Measurements from ENCODE around the gene KLHL22.
A peak's percentile ranks its signal among the peaks of the same experiment; 100 is the strongest.

The KLHL22 gene

DNA sequence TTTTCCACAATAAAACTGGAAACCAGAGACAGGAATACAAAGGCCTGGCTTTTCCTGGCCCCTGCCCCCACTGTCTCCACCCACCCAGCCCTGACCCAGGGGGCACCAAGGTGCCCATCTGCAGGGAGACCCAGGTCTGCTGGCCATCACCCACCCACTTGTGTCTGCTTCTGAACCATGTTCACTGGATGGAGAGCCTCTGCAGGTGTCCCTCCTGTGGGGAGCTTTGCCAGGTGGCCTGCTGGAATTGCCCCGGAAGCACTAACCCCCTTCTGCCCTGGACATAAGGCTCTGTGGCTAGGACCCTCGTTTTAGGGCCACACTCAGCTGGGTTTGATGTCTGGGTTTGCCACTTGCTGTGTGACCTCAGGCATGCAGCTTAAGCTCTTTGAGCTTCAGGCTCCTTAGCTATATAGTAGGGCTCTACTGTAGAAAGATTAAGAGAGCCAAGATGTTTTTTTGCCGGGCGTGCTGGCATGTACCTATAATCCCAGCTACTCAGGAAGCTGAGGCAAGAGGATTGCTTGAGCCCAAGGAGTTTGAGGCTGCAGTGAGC, 61.8 kb downstream of the KLHL22 start:
- Mint-ChIP-seq H3K27ac (no peak overlapping the region), H3K27me3 (peaks cover 68% of the 10 kb centered on the region), H3K36me3 (ENCODE audit: low read depth) (no peaks in the 10 kb centered on the region), H3K4me1 (ENCODE audit: low read depth) (peaks cover 29% of the 10 kb centered on the region), H3K4me3 (no peak overlapping the region), H3K9me3 (no peaks in the 10 kb centered on the region)

DNA sequence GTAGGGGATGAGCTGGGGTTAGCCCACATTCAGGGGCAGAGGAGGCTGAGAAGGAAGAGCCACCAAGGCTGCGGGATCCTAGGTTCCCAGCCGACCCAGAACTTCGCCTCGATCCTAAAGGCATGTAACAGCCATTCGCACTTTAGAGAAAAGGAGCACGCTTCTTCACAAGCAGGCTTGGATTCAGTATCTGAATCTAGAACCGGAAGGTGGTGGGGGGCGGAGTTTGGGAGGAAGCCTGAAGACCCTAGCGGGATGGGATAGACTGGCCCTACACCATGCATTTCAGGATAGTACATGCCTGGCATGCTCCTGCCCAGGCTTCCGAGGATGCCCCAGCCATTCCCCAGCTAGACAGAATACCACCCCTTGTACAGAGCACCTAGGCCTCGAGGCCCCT, 62.4 kb downstream of the KLHL22 start:
- Mint-ChIP-seq H3K27me3 (peaks cover 63% of the 10 kb centered on the region), H3K4me3 (no peak overlapping the region), H3K36me3 (ENCODE audit: low read depth) (no peaks in the 10 kb centered on the region), H3K4me1 (ENCODE audit: low read depth) (peaks cover 30% of the 10 kb centered on the region), H3K9me3 (no peaks in the 10 kb centered on the region), H3K27ac (no peak overlapping the region)

DNA sequence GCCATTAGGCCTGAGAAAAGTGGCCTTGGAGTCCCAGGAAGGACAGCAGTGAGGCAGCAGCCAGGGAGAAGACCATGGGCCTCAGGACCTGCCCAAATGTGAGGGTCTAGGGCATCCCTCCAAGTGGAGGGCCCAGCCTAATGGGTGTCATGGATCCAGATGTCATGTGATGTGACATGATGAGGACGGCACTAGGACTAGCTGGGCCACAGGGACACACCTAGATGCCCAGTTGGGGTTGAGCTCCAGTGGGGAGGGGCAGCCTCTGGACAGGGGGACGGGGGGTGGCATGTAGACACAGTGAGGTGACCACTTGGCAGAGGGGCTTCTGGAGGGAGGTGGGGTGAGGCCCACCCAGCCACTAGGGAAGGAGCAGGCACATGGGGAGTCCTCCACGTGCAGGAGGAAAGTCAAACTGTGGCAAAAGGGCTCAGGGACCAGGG, 63.3 kb downstream of the KLHL22 start:
- Mint-ChIP-seq H3K4me1 (ENCODE audit: low read depth) (peaks cover 30% of the 10 kb centered on the region), H3K27me3 (peaks cover 65% of the 10 kb centered on the region), H3K36me3 (ENCODE audit: low read depth) (no peaks in the 10 kb centered on the region), H3K27ac (no peak overlapping the region), H3K9me3 (no peaks in the 10 kb centered on the region), H3K4me3 (no peak overlapping the region)

DNA sequence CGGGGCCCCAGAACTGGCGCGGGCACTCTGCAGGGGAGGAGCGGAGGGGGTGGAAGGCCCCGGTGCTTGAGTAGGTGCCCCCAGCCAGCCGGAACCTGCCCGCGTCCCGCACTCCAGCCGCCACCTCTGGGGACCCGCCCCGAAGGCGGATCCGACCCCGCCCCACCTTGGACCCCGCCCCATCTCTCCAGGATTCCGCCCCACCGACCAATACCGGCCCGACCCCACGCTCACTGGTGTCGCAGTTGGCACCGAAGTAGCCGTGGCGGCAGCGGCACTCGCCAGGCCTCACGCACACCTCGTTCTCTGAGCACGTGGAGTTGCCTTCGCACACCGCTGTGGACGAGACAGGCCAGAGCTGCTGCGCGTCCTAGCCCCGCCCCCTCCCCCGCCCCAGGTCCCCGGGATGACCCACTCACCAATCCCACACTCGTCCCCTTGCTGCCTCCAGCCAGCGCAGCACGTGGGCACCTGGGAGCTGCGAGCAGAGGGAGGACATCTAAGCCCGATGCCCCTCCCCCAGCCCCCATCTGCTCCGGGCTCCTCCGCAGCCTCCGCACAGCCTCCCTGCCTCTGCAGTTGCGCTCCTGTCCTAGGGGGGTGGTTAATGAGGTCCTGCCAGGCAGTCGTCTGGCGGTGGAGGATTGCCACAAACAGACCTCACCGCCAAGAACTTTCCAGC, 63.9 kb downstream of the KLHL22 start:
- Mint-ChIP-seq H3K27me3 (peaks cover 64% of the 10 kb centered on the region), H3K27ac (no peak overlapping the region), H3K36me3 (ENCODE audit: low read depth) (no peaks in the 10 kb centered on the region), H3K9me3 (no peaks in the 10 kb centered on the region), H3K4me1 (ENCODE audit: low read depth) (peaks cover 24% of the 10 kb centered on the region), H3K4me3 (peak overlapping the region; percentile 43)

DNA sequence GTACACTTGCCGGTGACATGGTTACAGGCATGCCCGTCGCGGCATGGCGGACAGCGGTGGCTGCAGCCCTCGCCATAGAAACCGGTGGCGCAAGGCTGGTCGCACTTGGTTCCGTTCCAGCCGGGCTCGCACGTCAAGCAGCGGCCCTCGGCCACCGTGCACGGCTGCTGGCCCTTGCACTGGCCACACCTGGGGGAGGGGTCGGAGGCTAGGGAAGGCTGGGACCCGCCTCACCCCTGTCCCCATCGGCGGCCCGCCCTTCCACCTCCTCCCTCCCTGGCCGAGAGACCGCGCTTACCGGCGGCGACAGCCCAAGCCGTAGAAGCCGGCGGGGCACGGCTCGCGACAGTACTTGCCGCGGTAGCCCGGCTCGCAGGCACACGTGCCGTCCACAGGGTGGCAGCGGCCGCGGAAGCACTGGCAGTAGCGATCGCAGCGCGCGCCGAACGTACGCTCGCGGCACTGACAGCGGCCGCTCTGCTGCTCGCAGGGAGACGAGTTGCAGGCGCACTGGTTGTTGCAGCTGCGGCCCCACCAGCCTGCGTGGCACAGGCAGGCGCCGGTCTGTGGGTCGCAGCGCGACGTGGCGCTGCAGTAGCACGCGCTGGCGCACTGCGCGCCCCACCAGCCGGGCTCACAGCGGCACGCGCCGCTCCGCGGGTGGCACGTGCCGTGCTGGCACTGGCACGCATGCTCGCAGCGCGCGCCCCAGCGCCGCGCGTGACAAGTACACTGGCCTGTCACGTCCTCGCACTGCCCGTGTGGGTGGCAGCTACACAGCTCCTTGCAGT, 64.7 kb downstream of the KLHL22 start:
- H3K4me1 Mint-ChIP-seq (ENCODE audit: low read depth), result peaks cover 23% of the 10 kb centered on the region
- H3K27me3 Mint-ChIP-seq, result peaks cover 65% of the 10 kb centered on the region
- H3K36me3 Mint-ChIP-seq (ENCODE audit: low read depth), result no peaks in the 10 kb centered on the region
- H3K4me3 Mint-ChIP-seq, result peak overlapping the region; percentile 51
- H3K9me3 Mint-ChIP-seq, result no peaks in the 10 kb centered on the region
- H3K27ac Mint-ChIP-seq, result no peak overlapping the region

DNA sequence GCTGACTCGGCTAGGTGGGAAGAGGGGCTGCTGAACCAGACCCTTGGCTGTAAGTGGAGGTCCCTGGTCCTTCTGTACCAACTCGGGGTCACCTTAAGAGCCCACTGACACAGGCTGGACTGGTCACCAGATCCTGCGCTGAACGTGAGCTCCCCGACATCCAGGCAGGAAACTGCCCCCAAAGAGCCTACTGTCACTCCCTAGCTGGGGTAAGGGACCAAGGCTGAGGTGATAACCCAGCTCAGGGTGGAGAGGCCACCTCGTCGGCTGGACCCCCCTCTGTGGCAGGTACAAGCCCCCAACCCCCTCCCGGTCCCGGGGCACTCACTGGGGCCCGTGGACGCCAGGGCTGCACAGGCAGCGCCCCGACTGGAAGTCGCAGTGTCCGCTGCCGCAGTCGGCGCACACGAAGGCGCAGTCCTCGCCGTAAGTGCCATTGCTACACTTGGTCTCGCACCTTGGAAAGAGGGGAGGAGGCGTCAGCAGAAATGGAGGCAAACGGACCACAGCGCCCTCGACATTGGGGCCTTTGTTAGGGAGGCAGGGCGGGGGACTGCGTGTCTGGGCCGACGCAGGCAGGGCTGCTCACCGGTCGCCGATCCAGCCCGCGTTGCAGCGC, 65.4 kb downstream of the KLHL22 start:
- Mint-ChIP-seq H3K27me3 (peaks cover 58% of the 10 kb centered on the region), H3K36me3 (ENCODE audit: low read depth) (no peaks in the 10 kb centered on the region), H3K4me3 (peak overlapping the region; percentile 51), H3K27ac (no peak overlapping the region), H3K4me1 (ENCODE audit: low read depth) (peaks cover 23% of the 10 kb centered on the region), H3K9me3 (no peaks in the 10 kb centered on the region)

DNA sequence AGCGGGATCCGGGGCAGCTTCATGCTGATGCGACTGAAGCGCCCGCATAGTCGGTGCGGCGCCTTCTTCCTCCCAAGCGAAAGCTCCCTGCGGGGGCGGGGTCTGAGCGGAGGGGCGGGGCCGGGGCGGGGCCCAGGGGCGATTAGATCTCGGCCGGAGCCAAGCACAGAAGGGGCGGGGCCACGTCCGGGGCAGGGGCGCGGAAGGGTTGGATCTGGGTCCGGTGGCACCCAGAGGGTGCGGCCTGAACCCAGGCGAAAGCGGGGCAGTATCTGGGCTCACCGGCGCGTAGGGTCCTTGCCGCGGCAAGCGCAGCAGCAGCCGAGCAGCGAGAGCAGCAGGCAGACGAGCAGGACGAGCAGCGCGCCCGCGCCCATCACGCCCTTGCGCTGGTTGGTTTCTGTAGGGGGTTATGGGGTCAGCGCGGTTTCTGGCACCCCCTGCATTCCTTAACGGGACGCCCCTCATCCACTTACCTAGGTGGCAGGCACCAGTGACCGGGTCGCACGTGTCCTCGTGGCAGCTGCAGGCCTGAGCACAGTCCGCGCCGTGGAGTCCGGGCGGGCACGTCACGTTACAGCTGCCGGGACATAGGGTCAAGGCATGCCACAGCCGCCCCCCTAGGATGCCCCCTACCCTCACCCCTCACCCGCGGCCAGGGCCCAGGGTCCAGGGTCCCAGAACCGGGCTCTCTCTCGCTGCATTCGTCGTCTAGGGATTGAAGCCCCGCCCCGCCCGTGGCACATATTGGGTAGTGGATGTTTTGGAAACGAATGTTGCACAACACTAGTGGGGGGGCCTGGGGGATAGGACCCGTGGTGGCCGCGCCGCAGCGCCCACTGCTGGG, 66.1 kb downstream of the KLHL22 start:
- no peaks in the 10 kb centered on the region for H3K9me3 Mint-ChIP-seq
- no peak overlapping the region for H3K27ac Mint-ChIP-seq
- H3K36me3 Mint-ChIP-seq (ENCODE audit: low read depth), result no peaks in the 10 kb centered on the region
- peaks cover 23% of the 10 kb centered on the region for H3K4me1 Mint-ChIP-seq (ENCODE audit: low read depth)
- H3K27me3 Mint-ChIP-seq, result peaks cover 51% of the 10 kb centered on the region
- peak overlapping the region; percentile 73 for H3K4me3 Mint-ChIP-seq

DNA sequence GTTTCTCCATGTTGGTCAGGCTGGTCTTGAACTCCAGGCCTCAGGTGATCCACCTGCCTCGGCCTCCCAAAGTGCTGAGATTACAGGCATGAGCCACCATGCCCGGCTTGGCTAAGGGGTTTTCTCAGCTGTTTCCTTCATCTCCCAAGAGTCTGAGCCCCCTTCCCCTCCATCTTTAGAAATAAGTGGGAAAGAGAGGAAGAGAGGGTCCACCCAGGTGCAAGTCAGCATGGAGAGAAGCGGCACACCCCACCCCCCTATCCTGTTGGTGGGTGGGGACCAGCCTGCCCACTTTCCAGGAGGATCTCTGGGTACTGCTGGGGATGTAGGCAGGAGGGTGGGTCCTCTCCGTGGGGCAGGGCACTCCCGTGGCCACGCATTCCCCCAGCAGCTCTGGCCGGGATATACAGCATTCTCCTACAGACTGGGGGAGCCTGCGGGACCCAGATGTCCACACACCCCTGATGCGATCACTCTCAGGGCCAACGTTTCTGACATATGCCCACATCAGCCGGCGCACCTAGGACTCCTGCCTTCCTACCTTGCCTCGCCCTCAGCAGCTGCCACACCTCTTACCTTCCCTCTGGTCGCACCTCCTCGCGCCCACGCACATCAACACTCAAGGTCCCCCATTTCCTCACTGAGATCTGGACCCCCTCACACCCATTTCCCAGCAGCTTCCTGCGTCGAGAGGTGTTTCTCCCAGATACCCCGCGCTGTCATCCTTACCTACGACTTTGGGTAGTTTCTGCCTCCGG, 66.9 kb downstream of the KLHL22 start:
- H3K9me3 Mint-ChIP-seq, result no peaks in the 10 kb centered on the region
- peak overlapping the region; percentile 73 for H3K4me3 Mint-ChIP-seq
- H3K4me1 Mint-ChIP-seq (ENCODE audit: low read depth), result peaks cover 23% of the 10 kb centered on the region
- no peaks in the 10 kb centered on the region for H3K36me3 Mint-ChIP-seq (ENCODE audit: low read depth)
- peaks cover 50% of the 10 kb centered on the region for H3K27me3 Mint-ChIP-seq
- H3K27ac Mint-ChIP-seq, result no peak overlapping the region

DNA sequence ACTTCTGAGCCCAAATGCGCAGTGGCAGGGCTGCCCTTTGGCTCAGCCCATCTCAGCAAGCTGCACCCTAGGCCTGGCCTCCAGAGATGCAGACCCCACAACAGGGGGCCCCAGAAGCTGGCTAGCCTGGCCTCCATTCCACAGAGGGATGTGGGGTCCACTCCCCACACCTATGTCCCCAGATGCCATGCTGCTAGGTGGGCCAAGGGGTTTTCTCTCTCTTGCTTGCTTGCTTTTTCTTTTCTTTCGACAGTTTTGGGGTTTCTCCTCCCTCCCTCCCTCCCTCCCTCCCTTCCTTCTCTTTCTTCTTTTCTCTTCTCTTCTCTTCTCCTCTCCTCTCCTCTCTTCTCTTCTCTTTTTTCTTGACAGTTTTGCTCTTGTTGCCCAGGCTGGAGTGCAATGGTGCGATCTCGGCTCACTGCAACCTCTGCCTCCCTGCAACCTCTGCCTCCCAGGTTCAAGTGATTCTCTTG, 67.6 kb downstream of the KLHL22 start:
- Mint-ChIP-seq H3K9me3 (no peaks in the 10 kb centered on the region), H3K27me3 (peaks cover 50% of the 10 kb centered on the region), H3K36me3 (ENCODE audit: low read depth) (no peaks in the 10 kb centered on the region), H3K4me3 (no peak overlapping the region), H3K27ac (no peak overlapping the region), H3K4me1 (ENCODE audit: low read depth) (peaks cover 23% of the 10 kb centered on the region)

DNA sequence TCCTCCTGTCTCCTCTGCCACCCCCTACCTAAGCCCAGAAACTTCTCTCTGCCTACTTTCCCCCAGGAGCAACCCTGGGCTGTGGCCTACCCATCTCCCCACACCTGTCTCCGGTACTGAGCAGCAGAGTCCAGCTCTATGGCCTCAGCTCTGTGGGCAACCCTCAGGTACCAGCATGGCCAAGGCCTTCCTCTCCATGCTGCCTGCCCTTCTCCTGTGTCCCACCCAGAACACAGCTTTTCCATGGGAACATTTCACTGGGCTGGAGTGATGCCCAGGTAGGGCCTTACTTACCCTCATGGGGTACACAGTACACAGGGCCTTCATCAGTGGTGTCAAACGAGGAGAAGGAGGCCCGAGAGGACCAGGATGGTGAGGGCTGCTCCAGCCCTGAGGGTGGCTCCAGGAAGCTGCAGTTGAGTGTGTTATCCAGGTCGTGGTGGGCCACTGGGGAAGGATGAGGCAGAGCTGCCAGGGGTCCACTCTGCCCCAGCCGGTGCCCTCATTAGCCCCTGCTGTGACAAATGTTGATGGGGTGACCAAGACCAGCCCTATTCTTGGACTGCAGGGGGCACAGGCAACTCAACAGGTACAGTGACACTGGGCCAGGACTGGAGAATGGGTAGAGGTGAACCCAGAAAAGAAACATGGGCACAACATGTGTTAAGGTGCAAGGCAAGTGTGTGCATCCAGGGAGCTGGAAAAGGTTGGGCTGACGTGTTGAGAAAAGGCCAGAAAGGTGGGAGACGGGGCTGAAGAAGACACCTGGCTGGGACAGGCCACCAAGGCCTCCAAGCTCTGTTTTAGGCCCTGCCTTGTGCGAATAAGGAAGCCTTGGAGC, 68.3 kb downstream of the KLHL22 start:
- Mint-ChIP-seq H3K4me1 (ENCODE audit: low read depth) (peaks cover 23% of the 10 kb centered on the region), H3K9me3 (no peaks in the 10 kb centered on the region), H3K36me3 (ENCODE audit: low read depth) (no peaks in the 10 kb centered on the region), H3K27me3 (peaks cover 44% of the 10 kb centered on the region), H3K27ac (no peak overlapping the region), H3K4me3 (no peak overlapping the region)

DNA sequence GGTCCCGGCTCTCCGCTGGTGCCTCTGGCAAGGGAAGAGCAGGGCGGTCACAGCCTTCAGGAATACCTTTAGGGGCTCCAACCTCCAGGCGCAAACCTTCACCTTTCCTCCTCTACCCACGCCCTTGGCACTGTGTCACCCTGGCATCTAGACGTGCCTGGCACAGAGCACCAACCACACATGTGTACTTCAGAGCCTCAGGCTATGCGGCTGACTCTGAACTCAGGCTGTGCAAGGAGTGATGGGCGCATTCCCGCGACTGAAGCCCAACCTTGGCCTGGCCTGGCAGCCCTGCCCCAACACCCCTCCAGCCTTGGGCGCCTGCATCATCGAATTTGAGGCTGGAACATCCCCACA, 69.4 kb downstream of the KLHL22 start:
- Mint-ChIP-seq H3K4me3 (no peak overlapping the region), H3K36me3 (ENCODE audit: low read depth) (no peaks in the 10 kb centered on the region), H3K27me3 (peaks cover 35% of the 10 kb centered on the region), H3K27ac (no peak overlapping the region), H3K9me3 (no peaks in the 10 kb centered on the region), H3K4me1 (ENCODE audit: low read depth) (peaks cover 20% of the 10 kb centered on the region)

DNA sequence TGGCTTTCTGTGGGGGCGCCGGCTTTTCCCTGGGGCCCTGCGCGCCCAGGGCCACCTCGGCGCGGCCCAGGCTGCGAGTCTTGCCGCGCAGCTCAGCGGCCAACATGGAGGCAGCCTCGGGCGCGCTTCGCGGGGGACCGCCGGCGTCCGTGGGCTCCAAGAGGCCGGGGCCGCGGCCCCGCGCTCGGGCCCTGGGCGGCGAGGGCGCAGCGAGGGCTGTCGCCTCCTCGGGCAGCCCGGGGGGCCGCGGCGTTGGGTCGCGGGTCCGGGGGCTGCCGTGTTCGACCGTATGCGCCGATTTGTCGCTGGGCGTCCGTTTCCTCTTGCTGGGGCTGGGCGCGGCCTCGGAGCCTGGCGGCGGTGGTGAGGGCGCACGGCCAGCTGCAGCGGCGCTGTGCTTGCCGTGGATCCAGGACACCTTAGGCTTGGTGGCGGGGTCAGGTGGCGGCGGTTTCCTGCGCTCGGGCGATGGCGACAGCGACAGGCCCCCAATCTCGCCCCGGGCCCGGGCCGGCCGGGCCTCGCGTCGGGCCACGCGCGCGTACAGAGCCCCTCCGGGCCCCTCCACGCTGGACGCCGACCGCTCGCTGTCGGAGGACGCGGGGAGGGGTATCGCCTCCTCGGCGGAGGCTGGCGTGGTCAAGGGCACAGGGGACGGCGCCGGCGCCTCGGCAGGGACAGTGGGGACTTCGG, 69.9 kb downstream of the KLHL22 start:
- peaks cover 32% of the 10 kb centered on the region for H3K27me3 Mint-ChIP-seq
- no peak overlapping the region for H3K4me3 Mint-ChIP-seq
- no peak overlapping the region for H3K27ac Mint-ChIP-seq
- H3K36me3 Mint-ChIP-seq (ENCODE audit: low read depth), result no peaks in the 10 kb centered on the region
- peaks cover 17% of the 10 kb centered on the region for H3K4me1 Mint-ChIP-seq (ENCODE audit: low read depth)
- H3K9me3 Mint-ChIP-seq, result no peaks in the 10 kb centered on the region

Measured in stimulated activated naive CD8-positive, alpha-beta T cell treated with anti-CD3 and anti-CD28 coated beads, Interleukin-15, Interleukin-2, amounts not matched to agents 100 ng/mL and 50 ng/mL, for 24 hours (primary cell).